ENCODE measurements around the gene CFTR.

DNA sequence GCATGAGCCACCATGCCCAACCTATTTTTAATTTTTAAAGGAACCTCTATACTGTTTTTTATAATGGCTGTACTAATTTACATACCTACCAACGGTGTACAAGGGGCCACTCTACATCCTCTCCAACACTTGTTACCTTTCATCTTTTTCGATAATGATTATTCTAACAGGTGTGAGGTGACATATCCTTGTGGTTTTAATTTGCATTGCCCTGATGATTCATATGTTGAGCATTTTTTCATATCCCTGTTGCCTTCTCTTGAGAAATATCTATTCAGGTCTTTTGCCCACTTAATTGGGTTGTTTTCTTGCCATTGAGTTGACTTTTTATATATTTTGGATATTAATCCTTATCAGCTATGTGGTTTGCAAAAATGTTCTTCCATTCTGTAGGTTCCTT lies 226.4 kb downstream of the CFTR start:
- TF ChIP-seq, protein P1, sequence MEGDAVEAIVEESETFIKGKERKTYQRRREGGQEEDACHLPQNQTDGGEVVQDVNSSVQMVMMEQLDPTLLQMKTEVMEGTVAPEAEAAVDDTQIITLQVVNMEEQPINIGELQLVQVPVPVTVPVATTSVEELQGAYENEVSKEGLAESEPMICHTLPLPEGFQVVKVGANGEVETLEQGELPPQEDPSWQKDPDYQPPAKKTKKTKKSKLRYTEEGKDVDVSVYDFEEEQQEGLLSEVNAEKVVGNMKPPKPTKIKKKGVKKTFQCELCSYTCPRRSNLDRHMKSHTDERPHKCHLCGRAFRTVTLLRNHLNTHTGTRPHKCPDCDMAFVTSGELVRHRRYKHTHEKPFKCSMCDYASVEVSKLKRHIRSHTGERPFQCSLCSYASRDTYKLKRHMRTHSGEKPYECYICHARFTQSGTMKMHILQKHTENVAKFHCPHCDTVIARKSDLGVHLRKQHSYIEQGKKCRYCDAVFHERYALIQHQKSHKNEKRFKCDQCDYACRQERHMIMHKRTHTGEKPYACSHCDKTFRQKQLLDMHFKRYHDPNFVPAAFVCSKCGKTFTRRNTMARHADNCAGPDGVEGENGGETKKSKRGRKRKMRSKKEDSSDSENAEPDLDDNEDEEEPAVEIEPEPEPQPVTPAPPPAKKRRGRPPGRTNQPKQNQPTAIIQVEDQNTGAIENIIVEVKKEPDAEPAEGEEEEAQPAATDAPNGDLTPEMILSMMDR (IDR thresholded peaks at IDR 0.05): no peak
- no peak for TF ChIP-seq POLR2A (IDR thresholded peaks at IDR 0.05)

Data from ovary (tissue), 3 donors.